ENCODE measurements around the gene EXOC6B.
"Not testable (repeated sequence)": the region's sequence is repeated elsewhere in the genome, so short reads cannot be mapped to it uniquely, and the experiment has no call there.

EXOC6B gene

DNA sequence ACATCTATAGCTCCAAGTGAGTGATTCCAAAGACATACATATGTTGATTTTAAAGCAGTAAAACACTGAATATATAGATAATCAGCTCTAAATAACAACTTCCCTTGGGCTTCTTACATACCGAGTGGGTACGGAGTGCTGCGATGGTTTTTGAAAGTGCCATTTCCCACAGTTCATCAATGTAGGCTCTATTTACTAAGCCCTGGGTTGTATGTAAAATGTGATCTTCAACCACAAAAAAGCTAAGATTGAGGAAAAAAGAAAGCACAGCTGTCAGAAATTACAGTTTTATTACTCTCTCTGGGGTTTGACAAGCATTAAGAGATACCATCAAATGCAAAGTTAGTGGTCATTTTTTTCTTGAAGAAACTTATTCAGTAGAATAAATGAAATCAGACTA is 312.8 kb downstream of the EXOC6B start:
- no peak for DNase-seq (ENCODE audit: low read depth in 1 of 2, low spot score in 1 of 2)
- TF ChIP-seq JUND (IDR thresholded peaks at IDR 0.05; ENCODE audit: low read depth) = no peak

GRCh38 chr2:72512376-72512775 is 313.5 kb downstream of the EXOC6B start:
- in situ Hi-C loops (cut with HindIII; ENCODE audit: low pct_unique_long_range_greater_than_20kb, low sequenced_read_pairs) = no loop called here
- DNase-seq (ENCODE audit: low read depth in 1 of 2, low spot score in 1 of 2) = no peak
- no peak for TF ChIP-seq JUND (IDR thresholded peaks at IDR 0.05; ENCODE audit: low read depth)

More for the DNA sequence above, 312.8 kb downstream of the EXOC6B start:
- in situ Hi-C loops (cut with HindIII; ENCODE audit: low pct_unique_long_range_greater_than_20kb, low sequenced_read_pairs) = no loop called here

GRCh38 chr2:72511906-72512305 is 313.9 kb downstream of the EXOC6B start:
- no peak for DNase-seq (ENCODE audit: low read depth in 1 of 2, low spot score in 1 of 2)
- no peak for TF ChIP-seq JUND (IDR thresholded peaks at IDR 0.05; ENCODE audit: low read depth)
- in situ Hi-C loops (cut with HindIII; ENCODE audit: low pct_unique_long_range_greater_than_20kb, low sequenced_read_pairs) = no loop called here

DNA sequence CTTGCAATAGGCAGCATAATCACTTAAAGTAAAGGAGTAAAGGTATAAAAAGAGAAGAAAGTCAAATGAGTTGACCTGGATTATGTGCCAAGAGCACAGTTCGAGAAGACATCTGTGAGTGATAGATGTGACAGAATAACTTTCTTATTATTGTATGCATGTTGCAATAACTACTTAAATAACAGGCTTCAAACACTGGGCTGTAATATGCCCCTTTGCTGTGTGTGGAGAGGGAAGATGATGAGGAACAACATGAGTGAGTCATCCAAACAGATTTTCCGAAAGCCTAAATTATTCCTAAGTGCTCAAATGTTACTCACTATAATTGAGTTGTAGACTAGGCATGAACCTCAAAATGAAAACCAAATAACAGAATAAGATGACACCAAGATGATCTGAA is 328.1 kb downstream of the EXOC6B start:
- TF ChIP-seq JUND (IDR thresholded peaks at IDR 0.05; ENCODE audit: low read depth) = no peak
- in situ Hi-C loops (cut with HindIII; ENCODE audit: low pct_unique_long_range_greater_than_20kb, low sequenced_read_pairs) = no loop called here
- DNase-seq (ENCODE audit: low read depth in 1 of 2, low spot score in 1 of 2) = no peak

DNA sequence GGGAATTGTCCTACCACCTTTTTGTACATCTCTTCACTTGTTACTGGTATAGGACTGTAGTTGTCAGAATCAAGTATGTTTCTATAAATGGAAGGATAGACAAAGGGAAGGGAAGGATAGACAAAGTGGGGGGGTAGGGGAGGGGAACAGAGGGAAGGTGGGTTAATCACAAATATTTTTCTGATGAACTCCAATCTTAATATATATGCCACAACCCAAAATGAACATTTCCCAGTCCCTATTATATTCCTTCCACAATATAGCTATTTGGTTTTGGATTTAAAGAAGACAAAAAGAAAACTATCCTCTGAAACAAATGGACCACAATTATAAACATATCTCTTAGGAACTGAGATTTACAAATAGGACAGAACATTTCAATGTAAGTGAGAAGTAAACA is 329.4 kb downstream of the EXOC6B start:
- in situ Hi-C loops (cut with HindIII; ENCODE audit: low pct_unique_long_range_greater_than_20kb, low sequenced_read_pairs) = no loop called here
- TF ChIP-seq JUND (IDR thresholded peaks at IDR 0.05; ENCODE audit: low read depth) = no peak
- no peak for DNase-seq (ENCODE audit: low read depth in 1 of 2, low spot score in 1 of 2)

DNA sequence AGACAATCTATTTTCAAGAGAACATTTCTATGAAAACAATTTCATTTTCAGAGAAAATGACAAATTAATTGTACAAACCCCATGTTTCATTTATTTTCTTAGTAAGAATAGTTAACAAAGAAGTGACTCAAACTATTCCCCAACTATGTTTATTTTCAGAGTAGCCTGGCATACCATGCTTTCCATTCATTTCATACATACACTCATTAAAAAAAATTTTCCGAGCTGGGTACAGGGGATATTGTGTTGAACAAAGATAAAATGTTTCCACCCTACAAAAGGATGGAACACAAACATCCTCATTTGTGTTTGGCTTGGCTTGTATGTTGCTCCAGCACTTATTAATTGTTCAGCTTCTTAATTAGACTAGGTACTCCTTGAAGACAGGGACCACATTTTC is 331.4 kb downstream of the EXOC6B start:
- in situ Hi-C loops (cut with HindIII; ENCODE audit: low pct_unique_long_range_greater_than_20kb, low sequenced_read_pairs) = no loop called here
- no peak for TF ChIP-seq JUND (IDR thresholded peaks at IDR 0.05; ENCODE audit: low read depth)
- DNase-seq (ENCODE audit: low read depth in 1 of 2, low spot score in 1 of 2) = no peak

- not testable (repeated sequence) for DNase-seq (ENCODE audit: low read depth in 1 of 2, low spot score in 1 of 2)
These were observed 341.2 kb downstream of the EXOC6B start for GRCh38 chr2:72484622-72485021.

DNA sequence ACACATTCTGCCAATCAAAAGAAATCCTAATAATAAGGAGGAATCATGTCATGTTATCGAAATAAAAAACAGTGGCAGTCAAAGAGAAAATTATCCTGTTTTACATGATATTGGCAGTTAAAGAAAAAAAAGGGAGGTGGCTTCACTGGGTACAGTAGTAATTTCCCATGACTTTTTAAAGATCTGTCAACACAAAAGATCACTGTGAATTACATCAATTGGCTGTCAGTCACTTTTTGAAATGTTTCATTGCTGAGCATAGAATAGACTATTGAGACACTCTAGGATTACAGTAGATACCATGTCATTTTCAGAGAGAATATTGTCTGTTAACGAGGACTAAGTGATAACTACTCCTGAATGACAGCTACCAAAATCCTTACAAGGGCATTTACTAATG is 342.5 kb downstream of the EXOC6B start:
- in situ Hi-C loops (cut with HindIII; ENCODE audit: low pct_unique_long_range_greater_than_20kb, low sequenced_read_pairs) = no loop called here
- no peak for DNase-seq (ENCODE audit: low read depth in 1 of 2, low spot score in 1 of 2)
- no peak for TF ChIP-seq JUND (IDR thresholded peaks at IDR 0.05; ENCODE audit: low read depth)

More at GRCh38 chr2:72484622-72485021, 341.2 kb downstream of the EXOC6B start:
- in situ Hi-C loops (cut with HindIII; ENCODE audit: low pct_unique_long_range_greater_than_20kb, low sequenced_read_pairs) = not testable (repeated sequence)

DNA sequence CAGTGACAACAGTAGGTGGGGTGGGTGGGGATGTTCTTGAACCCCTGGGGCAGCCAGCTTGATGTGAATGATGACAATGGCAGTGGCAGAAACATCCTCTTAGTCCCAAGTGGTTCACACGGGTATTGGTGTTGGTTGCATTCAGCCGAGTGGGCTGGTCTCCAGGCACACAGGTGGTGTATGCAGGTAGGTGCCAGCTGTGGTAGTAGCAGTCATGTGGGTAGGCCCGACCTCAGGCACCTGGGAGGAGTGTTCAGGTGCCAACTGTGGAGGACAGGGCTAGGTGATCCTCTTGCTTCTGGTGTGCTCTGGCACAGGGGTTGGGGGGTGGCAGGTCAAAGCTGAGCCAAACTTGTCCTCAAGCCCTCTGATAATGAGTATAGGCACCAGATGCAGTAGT is 350.6 kb downstream of the EXOC6B start:
- DNase-seq (ENCODE audit: low read depth in 1 of 2, low spot score in 1 of 2) = no peak
- no peak for TF ChIP-seq JUND (IDR thresholded peaks at IDR 0.05; ENCODE audit: low read depth)
- in situ Hi-C loops (cut with HindIII; ENCODE audit: low pct_unique_long_range_greater_than_20kb, low sequenced_read_pairs) = no loop called here

GRCh38 chr2:72457801-72458516 is 367.9 kb downstream of the EXOC6B start:
- no peak for TF ChIP-seq JUND (IDR thresholded peaks at IDR 0.05; ENCODE audit: low read depth)
- no peak for DNase-seq (ENCODE audit: low read depth in 1 of 2, low spot score in 1 of 2)
- in situ Hi-C loops (cut with HindIII; ENCODE audit: low pct_unique_long_range_greater_than_20kb, low sequenced_read_pairs) = no loop called here

- no peak for DNase-seq (ENCODE audit: low read depth in 1 of 2, low spot score in 1 of 2)
- TF ChIP-seq JUND (IDR thresholded peaks at IDR 0.05; ENCODE audit: low read depth) = no peak
- in situ Hi-C loops (cut with HindIII; ENCODE audit: low pct_unique_long_range_greater_than_20kb, low sequenced_read_pairs) = no loop called here
These were observed 371.6 kb downstream of the EXOC6B start for GRCh38 chr2:72454189-72454588.

DNA sequence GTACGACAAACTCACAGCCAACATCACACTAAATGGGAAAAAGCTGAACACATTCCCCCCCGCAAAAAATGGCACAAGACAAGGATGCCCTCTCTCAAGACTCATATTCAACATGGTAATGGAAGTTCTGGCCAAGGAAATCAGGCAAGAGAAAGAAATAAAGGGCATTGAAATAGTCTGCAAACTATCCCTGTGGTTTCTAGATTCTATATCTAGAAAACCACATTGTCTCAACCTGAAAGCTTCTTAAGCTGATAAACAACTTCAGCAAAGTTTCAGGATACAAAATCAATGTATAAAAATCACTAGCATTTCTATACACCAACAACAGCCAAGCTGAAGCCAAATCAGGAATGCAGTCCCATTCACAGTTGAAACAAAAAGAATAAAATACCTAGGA is 383.6 kb downstream of the EXOC6B start:
- DNase-seq (ENCODE audit: low read depth in 1 of 2, low spot score in 1 of 2) = no peak
- in situ Hi-C loops (cut with HindIII; ENCODE audit: low pct_unique_long_range_greater_than_20kb, low sequenced_read_pairs) = no loop called here

DNA sequence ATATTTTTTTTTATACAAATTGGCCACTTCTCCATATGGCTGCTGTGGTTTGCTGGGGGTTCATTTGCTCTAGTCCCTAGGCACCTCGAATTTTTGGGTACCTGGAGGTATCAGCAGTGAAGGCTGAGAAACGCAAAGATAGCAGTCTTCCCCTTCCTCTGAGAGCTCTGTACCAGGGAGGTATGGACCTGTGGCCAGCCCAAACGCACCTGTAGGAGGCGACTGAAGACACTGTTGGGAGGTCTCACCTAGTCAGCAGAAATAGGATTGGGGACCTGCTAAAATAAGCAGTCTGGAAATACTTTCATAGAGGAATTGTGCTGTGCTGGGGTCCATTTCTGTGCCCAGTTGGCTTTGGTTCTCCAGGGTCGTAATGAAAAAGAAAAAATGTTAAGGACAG is 385.9 kb downstream of the EXOC6B start:
- in situ Hi-C loops (cut with HindIII; ENCODE audit: low pct_unique_long_range_greater_than_20kb, low sequenced_read_pairs) = no loop called here
- no peak for DNase-seq (ENCODE audit: low read depth in 1 of 2, low spot score in 1 of 2)
- TF ChIP-seq JUND (IDR thresholded peaks at IDR 0.05; ENCODE audit: low read depth) = no peak

More for the DNA sequence above, 383.6 kb downstream of the EXOC6B start:
- TF ChIP-seq JUND (IDR thresholded peaks at IDR 0.05; ENCODE audit: low read depth) = no peak

DNA sequence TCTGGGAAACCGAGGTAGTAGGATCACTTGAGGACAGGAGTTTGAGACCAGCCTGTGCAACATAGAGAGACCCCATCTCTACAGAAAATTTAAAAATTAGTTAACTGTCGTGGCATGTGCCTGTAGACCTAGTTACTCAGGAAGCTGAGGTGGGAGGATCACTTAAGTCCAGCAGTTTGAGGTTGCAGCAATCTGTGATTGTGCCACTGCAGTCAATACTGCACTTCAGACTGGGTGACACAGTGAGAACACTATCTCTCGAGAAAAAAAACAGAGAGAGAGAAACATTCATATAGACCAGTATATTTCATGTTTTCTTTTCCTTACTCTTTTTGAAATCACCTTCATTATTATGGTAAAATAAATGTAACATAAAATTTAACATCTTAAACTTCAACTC is 387.5 kb downstream of the EXOC6B start:
- DNase-seq (ENCODE audit: low read depth in 1 of 2, low spot score in 1 of 2) = no peak
- TF ChIP-seq JUND (IDR thresholded peaks at IDR 0.05; ENCODE audit: low read depth) = no peak
- in situ Hi-C loops (cut with HindIII; ENCODE audit: low pct_unique_long_range_greater_than_20kb, low sequenced_read_pairs) = no loop called here

Measured in T47D (cell line).